Ovary (tissue), 3 donors: ENCODE data around the gene PDLIM7.

Source experiments
- CTCF ChIP-seq, 3 donors: fragments of 450-650 bp in 2 of 3; fragments of 200-600 bp in 1 of 3; IDR thresholded peaks; one replicate each; pipeline versions ENCODE4 v1.5.1 to v1.8.0; 2016 to 2022; ENCODE audit warnings: antibody characterized with exemption in 3 of 3, mild to moderate bottlenecking in 1 of 3
- EP300 ChIP-seq: sonication (generic); formaldehyde crosslinking; IDR thresholded peaks from one replicate; pipeline ENCODE4 v1.6.1; 2017; ENCODE audit warnings: antibody characterized with exemption
- POLR2A ChIP-seq: fragments of 450-650 bp; IDR thresholded peaks from one replicate; pipeline ENCODE4 v1.6.1; 2017; ENCODE audit warnings: antibody characterized with exemption, mild to moderate bottlenecking, moderate library complexity
- donor health status: DM: no; HTN: no; CAD: no.

- no peak for TF ChIP-seq POLR2A
- no peak for TF ChIP-seq CTCF (IDR thresholded peaks at IDR 0.05)
- TF ChIP-seq EP300, result no peak
Observed at GRCh38 chr5:177474002-177474476, 23.4 kb downstream of the PDLIM7 start.
